Calu3 (cell line): ENCODE measurements around the gene SLFN12L. TPM values are rescaled to one million over a fixed set of nuclear protein-coding genes. Genes with fewer than 3 reads are reported as not detected.

Source experiments
- BruUV-seq: library from RNA; stranded (reverse); fragments of 400-500 nt; replicated peaks from 2 replicates; lab custom pipeline; 2021; lab: Mats Ljungman, UMichigan
- CTCF ChIA-PET: fragments of 300-600 bp; sonication (Branson Sonifier 250); formaldehyde crosslinking; loops from one replicate; lab custom pipeline; 2022; ENCODE audit warnings: antibody characterized with exemption; lab: Charles Lee
- DNase-seq: peaks from one replicate; pipeline ENCODE4 v3.0.0; 2022
- H3K27ac Mint-ChIP-seq: one replicate; pipeline ENCODE4 v1.8.0; 2022; ENCODE audit warnings: mixed read lengths; ENCODE audit not compliant: unreplicated experiment
- H3K27me3 Mint-ChIP-seq: one replicate; pipeline ENCODE4 v1.8.0; 2022; ENCODE audit warnings: mixed read lengths; ENCODE audit not compliant: unreplicated experiment
- H3K36me3 Mint-ChIP-seq: one replicate; pipeline ENCODE4 v1.8.0; 2022; ENCODE audit warnings: mild to moderate bottlenecking, moderate library complexity, mixed read lengths; ENCODE audit not compliant: insufficient read depth, unreplicated experiment
- H3K4me1 Mint-ChIP-seq: one replicate; pipeline ENCODE4 v1.8.0; 2022; ENCODE audit warnings: mild to moderate bottlenecking, low read depth, mixed read lengths; ENCODE audit not compliant: unreplicated experiment
- H3K4me3 Mint-ChIP-seq: one replicate; pipeline ENCODE4 v1.8.0; 2022; ENCODE audit warnings: mild to moderate bottlenecking, low read depth, moderate library complexity, mixed read lengths; ENCODE audit not compliant: unreplicated experiment
- H3K9me3 Mint-ChIP-seq: one replicate; pipeline ENCODE4 v1.8.0; 2022; ENCODE audit warnings: low read depth, mixed read lengths; ENCODE audit not compliant: unreplicated experiment
- CTCF ChIP-seq: fragments of 200-600 bp; IDR thresholded peaks from one replicate; pipeline ENCODE4 v1.8.0; 2022; ENCODE audit warnings: antibody characterized with exemption; ENCODE audit not compliant: unreplicated experiment
- intact Hi-C: fragments of 100-400 bp; cut with micrococcal nuclease; formaldehyde crosslinking; loops from one replicate; pipeline ENCODE4 v1.10.0; 2022; ENCODE audit not compliant: unreplicated experiment
- total RNA-seq: library from RNA; stranded (reverse); gene quantifications from 2 replicates; pipeline ENCODE4 v1.2.3, GENCODE V29; 2022

Gene SLFN12L
- total RNA-seq, 1 experiment from 2014 or later = 0.14 TPM

GRCh38 chr17:35453171-35453570, 84.3 kb downstream of the SLFN12L start:
- no peak overlapping the region for H3K4me3 Mint-ChIP-seq
- no TSS peak for BruUV-seq
- TF ChIP-seq CTCF = no peak
- intact Hi-C loops = no loop called here
- DNase-seq = no peak
- CTCF ChIA-PET = no interaction called here
- H3K9me3 Mint-ChIP-seq = peaks cover 5% of the 10 kb centered on the region
- peaks cover 12% of the 10 kb centered on the region for H3K4me1 Mint-ChIP-seq
- no peak overlapping the region for H3K27ac Mint-ChIP-seq
- H3K27me3 Mint-ChIP-seq = peaks cover 2% of the 10 kb centered on the region
- peaks cover 12% of the 10 kb centered on the region for H3K36me3 Mint-ChIP-seq

- no TSS peak for BruUV-seq
- no peak overlapping the region for H3K27ac Mint-ChIP-seq
- CTCF ChIA-PET = no interaction called here
- TF ChIP-seq CTCF = no peak
- no peaks in the 10 kb centered on the region for H3K27me3 Mint-ChIP-seq
- no peak for DNase-seq
- peaks cover 15% of the 10 kb centered on the region for H3K36me3 Mint-ChIP-seq
- no peak overlapping the region for H3K4me3 Mint-ChIP-seq
- intact Hi-C loops = loop anchor here (5.0 kb wide), 1 partner anchor 83 kb away; no protein-coding TSS in a partner anchor
- H3K4me1 Mint-ChIP-seq = peaks cover 12% of the 10 kb centered on the region
- H3K9me3 Mint-ChIP-seq = no peaks in the 10 kb centered on the region
Measured at GRCh38 chr17:35449371-35449931, 88.0 kb downstream of the SLFN12L start.

GRCh38 chr17:35448899-35449227, 88.6 kb downstream of the SLFN12L start:
- peaks cover 15% of the 10 kb centered on the region for H3K36me3 Mint-ChIP-seq
- intact Hi-C loops = loop anchor here (1.0 to 5.0 kb wide), 2 partner anchors 76 to 83 kb away; partner anchors contain the start of gene SLFN11
- no peaks in the 10 kb centered on the region for H3K27me3 Mint-ChIP-seq
- TF ChIP-seq CTCF = no peak
- CTCF ChIA-PET = interaction anchor here (1.2 to 1.3 kb wide), 2 partner anchors 15 to 75 kb away, joined by 3 to 6 read pairs; partner anchors contain the start of gene SLFN11
- BruUV-seq = no TSS peak
- H3K9me3 Mint-ChIP-seq = no peaks in the 10 kb centered on the region
- H3K4me1 Mint-ChIP-seq = peaks cover 12% of the 10 kb centered on the region
- H3K4me3 Mint-ChIP-seq = peak overlapping the region; percentile 74
- no peak for DNase-seq
- H3K27ac Mint-ChIP-seq = peak overlapping the region; percentile 77

GRCh38 chr17:35448214-35448898, 89.1 kb downstream of the SLFN12L start, which contains the start of gene SLFN13:
SLFN13 (minus strand) TSS chr17:35448766; CDS start chr17:35445680, 3,086 bp downstream.
- no TSS peak for BruUV-seq
- Mint-ChIP-seq H3K4me3 (peak within 1 kb of the TSS; percentile 74), H3K9me3 (no peaks in the 10 kb centered on the region), H3K36me3 (peaks cover 15% of the 10 kb centered on the region), H3K4me1 (peaks cover 9% of the 10 kb centered on the region), H3K27ac (peak within 1 kb of the TSS; percentile 77), H3K27me3 (no peaks in the 10 kb centered on the region)
- intact Hi-C loops = loop anchor here (1.0 to 5.0 kb wide), 2 partner anchors 75 to 84 kb away; partner anchors contain the start of gene SLFN11
- no peak for TF ChIP-seq CTCF
- DNase-seq = peak; percentile 79
- CTCF ChIA-PET = interaction anchor here (1.0 to 1.3 kb wide), 3 partner anchors 15 to 75 kb away, joined by 3 to 6 read pairs (median 4); partner anchors contain the start of gene SLFN11
